Activated B cell treated with CpG ODN at 0.5 μM for 24 hours (primary cell): Measurements from ENCODE around the gene SACM1L. TPM values are rescaled to one million over a fixed set of nuclear protein-coding genes. Genes with fewer than 3 reads are reported as not detected.

Source experiments
- ATAC-seq: fragments of 200-7000 bp; cut with Tn5 transposase; one replicate; pipeline ENCODE4 v1.10.0; 2021; ENCODE audit warnings: low read depth, mild to moderate bottlenecking, moderate library complexity
- CTCF ChIA-PET: fragments of 350-600 bp; sonication (Branson Sonifier 250); formaldehyde crosslinking; loops from one replicate; lab custom pipeline; 2021; ENCODE audit warnings: antibody characterized with exemption; lab: Charles Lee
- POLR2A ChIA-PET: fragments of 350-600 bp; sonication (Branson Sonifier 250); formaldehyde crosslinking; loops from one replicate; lab custom pipeline; 2021; ENCODE audit warnings: antibody characterized with exemption; lab: Charles Lee
- DNase-seq: peaks from one replicate; pipeline ENCODE4 v3.0.0; 2022
- H3K27ac Mint-ChIP-seq: one replicate; pipeline ENCODE4 v1.8.0; 2020; ENCODE audit warnings: mixed read lengths
- H3K27me3 Mint-ChIP-seq: one replicate; pipeline ENCODE4 v1.8.0; 2021; ENCODE audit warnings: mixed read lengths
- H3K36me3 Mint-ChIP-seq: one replicate; pipeline ENCODE4 v1.8.0; 2021; ENCODE audit warnings: low read depth, mixed read lengths
- H3K4me1 Mint-ChIP-seq: one replicate; pipeline ENCODE4 v1.8.0; 2021; ENCODE audit warnings: mixed read lengths
- H3K4me3 Mint-ChIP-seq: one replicate; pipeline ENCODE4 v1.8.0; 2020; ENCODE audit warnings: mild to moderate bottlenecking, mixed read lengths
- H3K9me3 Mint-ChIP-seq: one replicate; pipeline ENCODE4 v1.8.0; 2020; ENCODE audit warnings: mixed read lengths
- intact Hi-C: fragments of 100-400 bp; cut with micrococcal nuclease; formaldehyde crosslinking; loops from one replicate; pipeline ENCODE4 v1.15.1; 2024
- total RNA-seq: library from RNA; stranded (reverse); gene quantifications from 2 replicates; pipeline ENCODE4 v1.2.3, GENCODE V29; 2022
- TF ChIP-seq, protein P1 (sequence below): fragments of 200-600 bp; IDR thresholded peaks from one replicate; pipeline ENCODE4 v1.8.0; 2022; ENCODE audit warnings: antibody characterized with exemption, mild to moderate bottlenecking

SACM1L gene
- total RNA-seq, 1 donor from 2014 or later, result 55.5 TPM

DNA sequence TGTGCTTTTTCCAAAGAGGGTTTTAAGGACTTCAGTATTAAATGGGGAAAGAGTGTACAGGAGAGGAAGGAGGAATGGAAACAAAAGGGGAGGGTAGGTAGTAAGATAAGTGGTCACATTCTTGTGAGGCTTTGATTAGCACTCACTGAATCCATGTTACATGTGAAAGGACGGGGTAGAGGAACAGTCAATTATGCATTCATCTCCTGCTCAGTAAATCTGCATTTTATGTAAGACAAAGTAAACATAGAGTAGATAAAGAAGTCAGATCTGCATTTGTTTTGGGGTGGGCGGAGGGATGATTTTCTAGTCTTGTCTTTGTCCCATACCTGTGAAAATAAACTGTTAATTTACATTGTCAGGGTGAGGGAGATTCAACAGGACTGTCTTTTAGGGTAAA, 50.8 kb downstream of the SACM1L start:
- intact Hi-C loops, result no loop called here
- peaks cover 29% of the 10 kb centered on the region for H3K4me1 Mint-ChIP-seq
- no peak for ATAC-seq
- no peaks in the 10 kb centered on the region for H3K9me3 Mint-ChIP-seq
- DNase-seq, result no peak
- TF ChIP-seq, protein P1, sequence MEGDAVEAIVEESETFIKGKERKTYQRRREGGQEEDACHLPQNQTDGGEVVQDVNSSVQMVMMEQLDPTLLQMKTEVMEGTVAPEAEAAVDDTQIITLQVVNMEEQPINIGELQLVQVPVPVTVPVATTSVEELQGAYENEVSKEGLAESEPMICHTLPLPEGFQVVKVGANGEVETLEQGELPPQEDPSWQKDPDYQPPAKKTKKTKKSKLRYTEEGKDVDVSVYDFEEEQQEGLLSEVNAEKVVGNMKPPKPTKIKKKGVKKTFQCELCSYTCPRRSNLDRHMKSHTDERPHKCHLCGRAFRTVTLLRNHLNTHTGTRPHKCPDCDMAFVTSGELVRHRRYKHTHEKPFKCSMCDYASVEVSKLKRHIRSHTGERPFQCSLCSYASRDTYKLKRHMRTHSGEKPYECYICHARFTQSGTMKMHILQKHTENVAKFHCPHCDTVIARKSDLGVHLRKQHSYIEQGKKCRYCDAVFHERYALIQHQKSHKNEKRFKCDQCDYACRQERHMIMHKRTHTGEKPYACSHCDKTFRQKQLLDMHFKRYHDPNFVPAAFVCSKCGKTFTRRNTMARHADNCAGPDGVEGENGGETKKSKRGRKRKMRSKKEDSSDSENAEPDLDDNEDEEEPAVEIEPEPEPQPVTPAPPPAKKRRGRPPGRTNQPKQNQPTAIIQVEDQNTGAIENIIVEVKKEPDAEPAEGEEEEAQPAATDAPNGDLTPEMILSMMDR, result no peak
- H3K36me3 Mint-ChIP-seq, result peaks cover 86% of the 10 kb centered on the region
- H3K27me3 Mint-ChIP-seq, result no peaks in the 10 kb centered on the region
- CTCF ChIA-PET, result no interaction called here
- no peak overlapping the region for H3K4me3 Mint-ChIP-seq
- H3K27ac Mint-ChIP-seq, result no peak overlapping the region
- POLR2A ChIA-PET, result no interaction called here

DNA sequence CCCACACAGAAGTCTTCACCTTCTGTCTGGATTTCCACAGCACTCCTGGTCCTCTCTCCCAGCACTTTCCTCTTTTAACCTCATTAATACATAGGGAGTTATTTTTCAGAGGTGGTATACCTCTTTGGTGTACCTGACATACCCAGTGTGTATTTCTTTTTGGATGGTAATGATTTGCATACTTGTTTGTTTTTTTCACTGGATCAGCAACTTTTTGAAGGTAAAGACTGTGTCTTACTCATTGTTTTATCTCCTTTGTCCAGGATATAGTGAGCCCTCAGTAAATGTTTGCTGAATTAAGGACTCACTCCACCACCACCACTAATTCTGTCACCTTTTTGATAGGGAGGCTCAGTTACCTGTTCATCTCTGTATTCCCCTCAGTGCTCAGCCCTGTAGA, 52.1 kb downstream of the SACM1L start:
- DNase-seq (no peak), ATAC-seq (no peak)
- POLR2A ChIA-PET, result no interaction called here
- TF ChIP-seq, protein P1, result no peak
- Mint-ChIP-seq H3K9me3 (no peaks in the 10 kb centered on the region), H3K4me1 (peaks cover 29% of the 10 kb centered on the region), H3K36me3 (peaks cover 84% of the 10 kb centered on the region), H3K4me3 (peak overlapping the region; percentile 21), H3K27ac (peak overlapping the region; percentile 74), H3K27me3 (no peaks in the 10 kb centered on the region)
- intact Hi-C loops, result no loop called here
- CTCF ChIA-PET, result no interaction called here

DNA sequence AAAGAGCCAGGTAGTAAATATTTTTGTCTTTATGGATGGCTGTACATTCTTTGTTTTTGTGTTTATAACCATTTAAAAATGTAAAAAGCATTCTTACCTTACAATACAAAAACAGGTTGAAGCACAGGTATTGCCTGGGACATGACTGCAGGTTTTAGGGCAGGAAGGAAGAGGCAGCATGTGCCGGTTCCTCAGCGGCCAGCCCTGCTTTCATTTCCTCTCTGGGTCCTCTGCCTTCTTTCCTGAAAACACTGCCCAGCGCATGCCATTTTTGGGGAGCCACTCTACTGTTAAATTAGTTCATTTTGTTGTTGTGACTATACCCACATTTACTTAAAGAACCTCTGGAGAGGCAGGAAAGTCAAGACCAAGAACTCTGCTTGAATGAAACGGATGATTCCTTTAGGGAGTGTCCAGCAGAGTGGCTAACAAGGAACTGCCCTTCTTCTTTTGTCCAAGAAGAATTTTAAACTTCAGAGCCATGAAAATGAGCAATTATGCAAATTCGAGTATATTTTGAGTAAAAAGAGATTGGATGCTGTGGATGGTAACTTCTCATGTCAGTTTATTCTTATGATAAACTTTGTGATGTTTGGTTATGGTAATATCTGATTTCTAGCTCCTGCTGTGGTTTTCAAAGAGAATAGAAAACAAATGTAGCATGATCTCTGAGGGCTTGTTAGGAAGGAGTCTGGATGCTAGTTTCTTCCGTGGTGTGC, 52.7 kb downstream of the SACM1L start:
- H3K27ac Mint-ChIP-seq, result peak overlapping the region; percentile 74
- CTCF ChIA-PET, result interaction anchor here (0.8 kb wide), 1 partner anchor 335 kb away, joined by 3 read pairs; no protein-coding TSS in a partner anchor
- no peaks in the 10 kb centered on the region for H3K27me3 Mint-ChIP-seq
- H3K4me3 Mint-ChIP-seq, result peak overlapping the region; percentile 36
- POLR2A ChIA-PET, result no interaction called here
- intact Hi-C loops, result no loop called here
- peaks cover 29% of the 10 kb centered on the region for H3K4me1 Mint-ChIP-seq
- H3K9me3 Mint-ChIP-seq, result no peaks in the 10 kb centered on the region
- peaks cover 78% of the 10 kb centered on the region for H3K36me3 Mint-ChIP-seq
- ATAC-seq (no peak), DNase-seq (no peak)
- TF ChIP-seq, protein P1, result no peak

DNA sequence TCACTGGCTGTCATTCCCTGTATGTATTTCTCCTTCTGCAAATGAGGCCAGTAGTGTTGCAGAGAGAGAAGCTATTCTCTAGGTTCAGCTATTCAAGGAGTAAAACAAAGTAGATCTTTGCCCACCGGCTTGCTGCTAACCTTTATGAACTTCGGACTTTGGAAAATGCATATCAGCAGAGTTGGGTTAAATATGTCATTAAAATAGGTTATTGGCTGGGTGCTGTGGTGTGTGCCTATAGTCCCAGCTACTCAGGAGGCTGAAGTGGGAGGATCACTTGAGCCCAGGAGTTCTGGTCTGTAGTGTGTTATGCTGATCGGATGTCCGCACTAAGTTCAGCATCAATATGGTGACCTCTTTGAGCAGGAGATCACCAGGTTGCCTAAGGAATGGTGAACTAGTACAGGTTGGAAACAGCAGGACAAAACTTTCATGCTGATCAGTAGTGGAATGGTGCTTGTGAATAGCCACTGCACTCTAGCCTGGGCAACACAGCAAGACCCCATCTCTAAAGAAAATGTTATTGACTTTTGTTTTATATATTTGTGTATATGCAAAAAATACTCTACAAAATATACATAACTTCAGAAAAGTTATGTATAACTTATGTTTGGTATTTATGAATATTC, 53.4 kb downstream of the SACM1L start:
- peaks cover 72% of the 10 kb centered on the region for H3K36me3 Mint-ChIP-seq
- CTCF ChIA-PET, result interaction anchor here (0.8 kb wide), 1 partner anchor 334 kb away, joined by 3 read pairs; no protein-coding TSS in a partner anchor
- POLR2A ChIA-PET, result no interaction called here

More for the DNA sequence above, 53.4 kb downstream of the SACM1L start:
- peak overlapping the region; percentile 74 for H3K27ac Mint-ChIP-seq
- H3K9me3 Mint-ChIP-seq, result no peaks in the 10 kb centered on the region
- H3K4me3 Mint-ChIP-seq, result peak overlapping the region; percentile 36
- intact Hi-C loops, result no loop called here
- ATAC-seq (no peak), DNase-seq (no peak)
- no peaks in the 10 kb centered on the region for H3K27me3 Mint-ChIP-seq
- H3K4me1 Mint-ChIP-seq, result peaks cover 29% of the 10 kb centered on the region
- TF ChIP-seq, protein P1, result no peak
